KOPT-K1 (cell line): ENCODE results near the gene ZSWIM5.

Experiments used
- H3K27ac ChIP-seq: fragments of 200-600 bp; sonication (generic); 2 replicates; pipeline ENCODE4 v1.5.1; 2016; ENCODE audit warnings: antibody characterized with exemption, mild to moderate bottlenecking, low read depth, low read length; ENCODE audit not compliant: poor library complexity, severe bottlenecking
- H3K36me3 ChIP-seq: fragments of 200-600 bp; sonication (generic); 2 replicates; pipeline ENCODE4 v1.5.1; 2017; ENCODE audit warnings: antibody characterized with exemption, mild to moderate bottlenecking, low read length, moderate library complexity; ENCODE audit not compliant: insufficient read depth
- H3K9me3 ChIP-seq: fragments of 200-600 bp; sonication (generic); 2 replicates; pipeline ENCODE4 v1.5.1; 2017; ENCODE audit warnings: antibody characterized with exemption, low read length, mild to moderate bottlenecking; ENCODE audit not compliant: insufficient read depth, poor library complexity, severe bottlenecking

ZSWIM5 gene

DNA sequence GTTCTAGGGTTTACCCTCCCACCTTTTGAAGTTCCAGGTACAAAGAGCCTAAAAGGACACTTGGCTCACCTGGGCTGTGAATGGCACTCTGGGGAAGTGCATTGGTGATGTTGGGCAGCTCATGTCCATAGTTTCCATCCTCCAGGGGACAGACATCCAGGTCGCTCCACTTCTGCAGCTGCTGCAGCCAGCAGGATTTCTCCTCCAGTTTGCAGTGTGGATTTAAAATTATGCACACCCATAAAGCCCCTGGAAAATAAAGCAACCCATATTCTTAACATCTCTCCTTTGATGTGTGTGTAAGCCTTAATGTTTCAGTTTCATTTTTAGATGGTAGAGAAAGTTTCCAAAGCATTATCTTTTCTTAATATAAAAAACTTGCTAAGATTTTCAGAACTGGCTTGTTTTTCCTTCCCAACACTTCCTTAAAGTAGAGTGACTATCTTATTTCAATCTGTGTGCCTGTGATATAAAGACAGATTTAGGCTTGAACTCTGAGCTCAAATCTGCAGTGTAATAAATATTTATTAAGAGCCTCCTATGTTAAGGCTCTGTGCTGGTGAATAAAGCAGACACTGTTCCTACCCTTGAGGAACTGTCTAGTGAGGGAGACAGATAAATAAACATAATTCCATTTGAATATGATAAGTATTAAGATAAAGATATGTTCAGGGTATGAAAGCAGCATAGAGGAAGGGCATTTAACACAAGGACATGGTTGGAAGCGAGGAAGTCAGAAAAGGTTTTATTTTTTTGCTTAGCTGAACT, 155.2 kb downstream of the ZSWIM5 start:
- no peaks in the 10 kb centered on the region for H3K9me3 ChIP-seq
- no peaks in the 10 kb centered on the region for H3K36me3 ChIP-seq
- peak overlapping the region; percentile 69 for H3K27ac ChIP-seq

- H3K36me3 ChIP-seq, result no peaks in the 10 kb centered on the region
- no peak overlapping the region for H3K27ac ChIP-seq
- no peaks in the 10 kb centered on the region for H3K9me3 ChIP-seq
These were observed 159.4 kb downstream of the ZSWIM5 start for GRCh38 chr1:45047032-45047431.

DNA sequence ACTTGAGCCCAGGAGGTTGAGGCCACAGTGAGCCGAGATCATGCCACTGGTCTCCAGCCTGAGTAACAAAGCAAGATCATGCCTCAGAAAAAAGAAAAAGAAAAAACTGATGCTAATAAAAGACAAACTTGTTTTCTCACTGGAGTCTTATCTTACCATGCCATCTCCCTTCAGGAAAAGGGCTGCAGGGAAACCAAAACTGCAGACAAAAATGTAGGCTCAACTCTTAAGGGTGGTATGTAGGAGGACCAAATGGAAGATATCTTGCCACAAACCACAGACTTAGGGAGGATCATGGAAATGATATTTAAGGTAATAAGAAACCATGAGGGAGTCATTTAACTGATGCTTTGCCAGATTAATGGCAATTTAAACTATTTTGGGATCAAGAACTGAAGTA, 161.5 kb downstream of the ZSWIM5 start:
- no peak overlapping the region for H3K27ac ChIP-seq
- no peaks in the 10 kb centered on the region for H3K36me3 ChIP-seq
- H3K9me3 ChIP-seq, result no peaks in the 10 kb centered on the region

- Histone ChIP-seq H3K27ac (no peak overlapping the region), H3K36me3 (no peaks in the 10 kb centered on the region), H3K9me3 (no peaks in the 10 kb centered on the region)
These were observed 163.3 kb downstream of the ZSWIM5 start for GRCh38 chr1:45043094-45043493.

GRCh38 chr1:45040297-45040696, 166.1 kb downstream of the ZSWIM5 start:
- H3K36me3 ChIP-seq, result no peaks in the 10 kb centered on the region
- no peaks in the 10 kb centered on the region for H3K9me3 ChIP-seq
- H3K27ac ChIP-seq, result no peak overlapping the region

DNA sequence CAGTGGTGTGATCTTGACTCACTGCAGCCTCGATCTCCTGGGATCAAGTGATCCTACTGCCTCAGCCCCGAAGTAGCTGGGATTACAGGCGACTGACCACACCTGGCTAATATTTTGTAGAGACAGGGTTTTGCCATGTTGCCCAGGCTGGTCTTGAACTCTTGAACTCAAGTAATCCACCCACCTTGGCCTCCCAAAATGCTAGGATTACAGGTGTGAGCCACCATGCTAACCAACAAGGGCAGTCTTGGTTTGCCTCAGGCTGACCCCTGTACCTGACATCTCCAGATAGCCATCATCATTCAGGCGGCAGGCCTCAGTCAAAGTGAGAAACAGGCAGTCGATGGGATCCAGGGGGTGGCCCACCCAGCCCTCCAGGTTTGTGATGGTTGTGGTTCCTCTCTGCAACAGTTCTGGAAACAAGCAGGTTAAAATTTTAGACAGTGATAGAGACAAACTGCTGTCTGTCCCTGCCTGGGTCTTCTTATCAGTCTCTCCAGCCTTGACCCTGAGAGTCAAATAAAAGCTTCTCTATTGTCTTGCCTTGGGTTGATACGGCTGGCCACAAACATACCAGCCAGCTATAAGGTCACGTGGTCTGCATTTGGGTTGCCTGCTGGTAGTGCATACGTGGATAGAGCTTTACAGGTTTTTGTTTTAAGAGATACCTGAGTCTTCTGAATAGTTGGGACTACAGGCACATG, 167.6 kb downstream of the ZSWIM5 start:
- Histone ChIP-seq H3K9me3 (no peaks in the 10 kb centered on the region), H3K27ac (no peak overlapping the region), H3K36me3 (no peaks in the 10 kb centered on the region)

DNA sequence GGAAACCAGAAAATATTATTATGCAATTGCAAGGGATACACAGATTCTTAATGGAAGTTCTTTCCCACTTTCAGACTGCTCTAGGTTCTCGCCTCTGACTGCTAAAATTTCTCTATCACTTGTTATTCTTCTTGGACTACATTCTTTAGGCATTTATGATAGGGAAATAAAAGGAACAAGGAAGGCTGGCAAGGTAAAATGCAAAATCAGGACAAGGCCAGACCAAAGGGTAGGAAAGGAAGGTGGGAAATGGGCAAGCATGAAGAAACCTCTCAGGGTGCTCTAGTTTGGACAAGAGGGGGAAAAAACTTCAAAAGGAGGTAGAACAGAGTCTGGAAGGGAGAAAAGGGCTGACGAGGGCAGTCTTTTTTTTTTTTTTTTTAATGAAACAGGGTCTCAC, 168.2 kb downstream of the ZSWIM5 start:
- H3K27ac ChIP-seq, result no peak overlapping the region
- H3K9me3 ChIP-seq, result no peaks in the 10 kb centered on the region
- H3K36me3 ChIP-seq, result no peaks in the 10 kb centered on the region

DNA sequence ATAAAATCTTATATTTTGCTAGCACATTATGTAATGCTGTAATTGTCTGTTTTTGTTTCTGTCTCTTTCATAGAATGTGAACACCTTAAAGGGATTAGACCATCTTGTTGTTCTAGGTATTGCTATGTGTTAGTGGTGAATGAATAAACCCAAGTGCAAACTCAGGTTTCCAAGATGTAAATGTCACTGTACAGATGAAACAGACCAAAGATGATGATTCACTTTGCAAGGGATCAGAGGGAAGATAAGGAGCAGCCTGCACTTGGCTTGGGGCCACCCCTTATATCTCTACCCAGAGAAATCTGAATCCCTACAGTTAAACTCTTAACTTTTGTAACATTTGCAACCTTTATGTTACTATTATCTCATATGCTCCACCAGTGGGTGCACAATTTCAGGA, 168.9 kb downstream of the ZSWIM5 start:
- Histone ChIP-seq H3K36me3 (no peaks in the 10 kb centered on the region), H3K27ac (no peak overlapping the region), H3K9me3 (no peaks in the 10 kb centered on the region)

DNA sequence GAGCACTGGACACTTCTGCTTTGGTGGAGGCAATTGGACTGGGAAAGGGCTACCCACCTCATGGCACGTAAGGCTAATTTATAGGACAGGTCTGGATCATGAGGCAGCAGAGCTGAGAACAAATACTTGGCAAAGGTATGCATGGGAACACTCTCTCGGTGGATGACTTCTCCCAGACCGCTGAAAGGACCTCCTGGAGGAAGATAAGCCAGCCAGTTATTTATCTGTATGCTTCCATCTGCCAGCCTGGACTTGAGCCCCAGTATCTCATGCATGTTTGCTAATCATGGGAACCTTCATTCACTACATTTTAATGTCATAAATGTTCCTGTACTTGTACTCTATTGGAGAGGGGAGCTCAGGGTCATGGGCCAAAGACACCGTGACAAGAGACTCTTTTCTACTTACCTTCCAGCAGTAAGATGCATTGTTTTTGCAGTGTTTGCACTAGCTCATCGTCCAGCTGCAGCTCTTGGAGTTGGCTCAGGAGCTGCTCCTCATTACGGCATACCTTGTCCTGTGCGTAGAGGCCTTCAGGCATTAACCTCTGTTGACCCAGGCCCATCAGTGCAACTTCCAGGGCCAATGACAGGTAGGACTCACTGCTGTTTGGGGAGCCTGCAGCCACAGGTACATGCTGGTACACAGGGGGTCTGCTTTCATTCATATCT, 170.6 kb downstream of the ZSWIM5 start:
- Histone ChIP-seq H3K9me3 (no peaks in the 10 kb centered on the region), H3K27ac (no peak overlapping the region), H3K36me3 (no peaks in the 10 kb centered on the region)

DNA sequence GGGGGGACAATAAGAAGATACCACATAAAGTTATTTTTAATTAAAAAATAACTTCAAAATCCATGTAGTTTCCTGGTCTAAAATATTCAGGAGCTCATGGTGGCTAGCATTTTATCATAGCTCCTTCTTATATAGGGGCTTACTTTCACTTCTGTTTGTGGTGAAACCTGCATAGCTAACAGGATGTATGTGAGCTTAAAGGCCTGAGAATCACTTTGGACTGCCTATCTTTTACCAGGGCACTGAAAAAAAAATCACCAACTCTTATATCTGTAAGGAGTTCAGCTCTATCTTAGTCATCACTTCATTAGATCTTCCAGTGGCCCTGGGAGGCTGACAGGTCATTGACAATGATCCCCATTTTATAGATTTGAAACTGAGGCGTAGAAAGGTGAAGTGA, 173.0 kb downstream of the ZSWIM5 start:
- H3K9me3 ChIP-seq, result no peaks in the 10 kb centered on the region
- no peaks in the 10 kb centered on the region for H3K36me3 ChIP-seq
- peak overlapping the region; percentile 46 for H3K27ac ChIP-seq

DNA sequence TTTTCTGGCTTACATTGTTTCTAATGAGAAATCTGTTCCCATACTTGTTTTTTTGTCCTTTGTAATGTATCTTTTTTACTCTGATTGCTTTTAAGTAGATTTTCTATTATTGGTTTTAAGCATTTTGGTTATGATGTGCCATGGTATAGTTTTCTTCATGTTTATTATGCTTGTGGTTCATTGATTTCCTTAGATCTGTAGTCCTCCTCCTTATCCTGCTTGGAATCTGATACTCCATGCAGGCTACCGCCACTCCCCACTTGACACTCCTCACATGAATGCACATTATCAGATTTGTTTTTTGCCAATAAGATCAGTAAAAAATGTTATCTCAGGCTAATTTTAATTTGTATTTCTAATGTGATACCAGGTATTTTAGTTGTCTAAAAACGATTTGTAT, 173.6 kb downstream of the ZSWIM5 start:
- no peaks in the 10 kb centered on the region for H3K9me3 ChIP-seq
- H3K36me3 ChIP-seq, result no peaks in the 10 kb centered on the region
- peak overlapping the region; percentile 46 for H3K27ac ChIP-seq

DNA sequence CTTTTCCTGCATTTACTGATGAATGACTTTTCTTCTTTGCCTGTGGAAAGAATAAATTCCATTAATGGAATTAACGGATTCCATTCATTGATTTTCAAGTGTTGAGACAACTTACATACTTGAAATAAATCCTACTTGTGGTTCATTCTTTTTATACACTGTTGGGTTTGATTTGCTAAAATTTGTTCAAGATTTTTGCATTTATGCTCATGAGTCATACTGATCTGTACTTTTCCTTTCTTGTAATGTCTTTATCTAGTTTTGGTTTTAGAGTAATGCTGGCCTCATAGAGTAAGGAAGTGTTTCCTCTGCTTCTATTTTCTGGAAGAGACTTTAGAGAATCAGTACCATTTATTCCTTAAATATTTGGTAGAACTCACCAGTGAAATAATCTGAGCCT, 180.0 kb downstream of the ZSWIM5 start:
- H3K27ac ChIP-seq, result no peak overlapping the region
- H3K36me3 ChIP-seq, result no peaks in the 10 kb centered on the region
- no peaks in the 10 kb centered on the region for H3K9me3 ChIP-seq

DNA sequence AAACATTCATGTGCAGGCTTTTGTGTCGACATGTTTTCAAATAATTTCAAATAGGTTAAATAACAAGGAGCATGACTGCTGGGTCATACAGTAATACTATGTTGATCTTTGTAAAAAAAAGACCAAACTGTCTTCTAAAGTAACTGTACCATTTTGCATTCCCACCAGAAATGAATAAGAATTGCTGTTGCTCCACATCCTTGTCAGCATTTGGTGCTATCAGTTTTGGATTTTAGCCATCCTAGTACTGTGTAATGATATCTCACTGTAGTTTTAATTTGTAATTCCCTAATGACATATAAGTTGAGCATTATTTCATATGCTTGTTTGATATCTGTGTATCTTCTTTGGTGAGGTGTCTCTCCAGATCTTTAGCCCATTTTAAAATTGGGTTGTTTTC, 182.7 kb downstream of the ZSWIM5 start:
- H3K27ac ChIP-seq, result no peak overlapping the region
- H3K36me3 ChIP-seq, result no peaks in the 10 kb centered on the region

GRCh38 chr1:45018599-45019230, 187.7 kb downstream of the ZSWIM5 start:
- H3K27ac ChIP-seq, result no peak overlapping the region
- H3K9me3 ChIP-seq, result no peaks in the 10 kb centered on the region
- H3K36me3 ChIP-seq, result peaks cover 7% of the 10 kb centered on the region; the same call in 1 of the 2 replicates

More for the DNA sequence above, 182.7 kb downstream of the ZSWIM5 start:
- no peaks in the 10 kb centered on the region for H3K9me3 ChIP-seq

GRCh38 chr1:45016767-45017166, 189.6 kb downstream of the ZSWIM5 start:
- Histone ChIP-seq H3K36me3 (peaks cover 7% of the 10 kb centered on the region; the same call in 1 of the 2 replicates), H3K27ac (no peak overlapping the region), H3K9me3 (no peaks in the 10 kb centered on the region)
